HG03196 (cell line): Measurements from ENCODE around the gene HCAR2.
"Not testable (repeated sequence)": the region's sequence is repeated elsewhere in the genome, so short reads cannot be mapped to it uniquely, and the experiment has no call there.

Experiments
- ATAC-seq: cut with Tn5 transposase; IDR thresholded peaks from one replicate; pipeline ENCODE4 v1.9.1; 2021; ENCODE audit not compliant: unreplicated experiment

Gene HCAR2

DNA sequence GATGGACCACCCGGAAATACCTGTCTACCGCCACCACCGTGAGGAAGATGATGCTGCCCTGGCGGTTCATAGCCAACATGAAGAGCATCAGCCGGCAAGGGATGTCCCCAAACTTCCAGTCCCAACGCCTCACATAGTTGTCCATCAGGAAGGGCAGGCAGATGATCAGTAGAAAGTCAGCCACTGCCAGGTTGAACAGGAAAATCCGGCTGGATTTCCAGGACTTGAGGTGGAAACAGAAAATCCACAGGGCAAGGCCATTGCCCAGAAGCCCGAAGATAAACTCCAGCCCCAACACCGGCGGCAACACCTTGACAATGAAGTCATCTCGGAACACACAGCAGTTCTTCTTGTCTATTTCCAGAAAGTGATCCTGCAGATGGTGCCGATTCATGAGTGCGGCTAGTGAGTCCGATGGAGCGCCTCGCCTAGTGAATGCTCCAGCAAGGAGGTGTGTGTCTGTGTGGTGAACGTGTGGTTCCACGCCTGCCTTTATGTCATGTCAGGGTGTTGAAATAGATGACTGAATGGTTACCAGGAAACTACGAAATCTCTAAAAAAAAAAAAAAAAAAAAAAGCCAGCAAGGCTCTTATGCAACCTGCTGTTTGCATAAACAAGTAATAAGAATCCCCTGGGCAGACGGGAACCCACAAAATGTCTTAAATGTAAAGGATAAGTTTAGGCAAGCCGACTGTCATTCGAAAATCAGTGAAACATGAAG, at the start of gene HCAR2:
TSS of gene HCAR2 (minus strand) at position 468 of the 722 bp plus-strand sequence. CDS start at position 394, 74 bp downstream.
- not testable (repeated sequence) for ATAC-seq

DNA sequence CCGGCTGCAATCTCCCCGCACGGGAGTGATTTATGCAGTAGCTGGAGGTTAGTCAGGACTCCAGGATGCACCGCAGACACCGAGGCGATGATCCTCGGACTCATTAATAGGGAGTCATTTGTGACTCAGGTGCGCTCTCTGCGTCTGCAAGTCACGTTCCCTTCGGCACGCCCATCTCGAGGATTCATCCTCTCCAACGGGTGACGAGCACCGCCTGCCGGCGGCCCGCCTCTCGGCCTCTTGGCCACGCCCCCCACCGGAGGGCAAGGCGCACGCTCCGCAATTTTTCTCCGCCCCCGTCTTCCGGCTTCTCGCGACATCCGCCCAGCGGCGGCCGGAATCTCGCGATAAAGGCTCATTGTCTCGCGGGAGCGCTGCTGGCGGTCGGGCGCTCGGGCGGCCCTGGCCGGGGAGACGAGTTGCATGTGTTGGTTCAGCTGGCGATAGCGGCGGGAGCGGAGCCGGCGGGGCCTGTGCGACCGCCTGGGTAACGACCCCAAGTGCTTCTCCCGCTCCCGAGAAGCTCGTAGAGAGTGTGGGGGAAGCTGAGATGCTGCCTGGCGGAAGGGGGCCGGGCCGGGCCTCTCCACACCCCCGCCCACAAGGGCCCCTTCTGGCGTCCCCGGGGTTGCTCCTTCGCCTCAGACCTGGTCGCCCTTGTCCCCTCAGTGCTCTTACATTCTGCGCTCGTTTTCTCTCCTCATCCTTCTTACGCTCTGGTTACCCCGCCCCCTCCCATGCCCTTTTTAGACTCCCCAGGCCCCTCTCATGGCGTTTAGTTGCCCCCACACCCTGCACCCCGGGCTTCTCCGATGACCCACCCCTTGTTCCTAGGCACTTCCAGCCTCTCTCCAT, 49.5 kb upstream of the HCAR2 start, which contains the start of gene DENR:
TSS of gene DENR (plus strand) at position 361 of the 855 bp plus-strand sequence. CDS start 878 bp downstream, outside the sequence.
- ATAC-seq: peak; percentile 95

DNA sequence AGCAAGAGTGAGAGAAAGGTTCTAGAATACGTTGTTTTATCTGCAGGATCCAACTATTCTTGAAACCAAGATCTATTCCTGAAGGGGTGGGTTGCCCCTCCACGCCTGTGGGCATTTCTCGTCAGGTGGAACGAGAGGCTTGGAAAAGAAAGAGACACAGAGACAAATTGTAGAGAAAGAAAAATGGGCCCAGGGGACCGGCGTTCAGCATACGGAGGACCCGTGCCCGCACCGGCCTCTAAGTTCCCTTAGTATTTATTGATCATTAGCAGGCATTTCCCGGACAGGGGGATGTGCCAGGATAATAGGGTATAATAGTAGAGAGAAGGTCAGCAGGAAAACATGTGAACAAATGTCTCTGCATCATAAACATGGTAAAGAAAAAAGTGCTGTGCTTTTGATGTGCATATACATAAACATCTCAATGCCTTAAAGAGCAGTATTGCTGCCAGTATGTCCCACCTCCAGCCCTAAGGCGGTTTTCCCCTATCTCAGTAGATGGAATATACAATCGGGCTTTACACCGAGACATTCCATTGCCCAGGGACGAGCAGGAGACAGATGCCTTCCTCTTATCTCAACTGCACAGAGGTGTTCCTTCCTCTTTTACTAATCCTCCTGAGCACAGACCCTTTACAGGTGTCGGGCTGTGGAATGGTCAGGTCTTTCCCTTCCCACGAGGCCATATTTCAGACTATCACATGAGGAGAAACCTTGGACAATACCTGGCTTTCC, 47.8 kb upstream of the HCAR2 start:
- not testable (repeated sequence) for ATAC-seq

DNA sequence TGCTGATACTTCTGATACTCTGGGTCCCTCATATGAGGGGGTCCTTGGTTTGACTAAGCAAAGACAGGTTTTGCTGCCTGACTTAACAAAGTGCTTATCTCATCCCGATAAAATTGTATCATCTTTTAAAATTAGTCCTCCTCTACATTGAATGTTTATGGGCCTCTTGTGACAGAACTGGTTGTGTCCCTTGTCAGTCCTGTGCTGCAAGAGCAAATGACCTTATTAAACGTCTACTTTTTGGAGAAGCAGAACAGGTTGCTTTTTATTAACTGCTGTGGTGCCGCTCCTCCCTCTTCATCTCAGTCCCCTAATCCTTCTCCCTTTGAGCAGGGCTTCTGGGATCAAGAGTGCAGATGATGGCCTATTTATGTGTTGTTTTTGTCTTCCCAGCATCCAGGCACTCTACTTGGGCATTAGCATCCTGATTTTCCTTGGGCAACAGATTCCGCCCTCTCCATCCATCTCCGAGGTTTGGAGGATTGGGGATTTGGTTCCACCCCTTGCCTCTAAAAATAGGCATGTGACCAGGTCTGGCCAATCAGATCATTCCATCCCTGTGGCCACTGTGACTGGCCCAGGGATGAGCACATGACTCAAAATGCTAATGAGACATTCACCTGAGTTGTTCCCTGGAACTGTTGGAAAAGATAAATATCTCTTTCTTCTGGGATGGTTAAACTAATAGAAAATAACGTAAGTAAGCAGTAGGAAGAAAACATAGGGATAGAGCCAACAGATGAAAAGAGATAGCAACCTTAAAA, 46.6 kb upstream of the HCAR2 start:
- no peak for ATAC-seq

DNA sequence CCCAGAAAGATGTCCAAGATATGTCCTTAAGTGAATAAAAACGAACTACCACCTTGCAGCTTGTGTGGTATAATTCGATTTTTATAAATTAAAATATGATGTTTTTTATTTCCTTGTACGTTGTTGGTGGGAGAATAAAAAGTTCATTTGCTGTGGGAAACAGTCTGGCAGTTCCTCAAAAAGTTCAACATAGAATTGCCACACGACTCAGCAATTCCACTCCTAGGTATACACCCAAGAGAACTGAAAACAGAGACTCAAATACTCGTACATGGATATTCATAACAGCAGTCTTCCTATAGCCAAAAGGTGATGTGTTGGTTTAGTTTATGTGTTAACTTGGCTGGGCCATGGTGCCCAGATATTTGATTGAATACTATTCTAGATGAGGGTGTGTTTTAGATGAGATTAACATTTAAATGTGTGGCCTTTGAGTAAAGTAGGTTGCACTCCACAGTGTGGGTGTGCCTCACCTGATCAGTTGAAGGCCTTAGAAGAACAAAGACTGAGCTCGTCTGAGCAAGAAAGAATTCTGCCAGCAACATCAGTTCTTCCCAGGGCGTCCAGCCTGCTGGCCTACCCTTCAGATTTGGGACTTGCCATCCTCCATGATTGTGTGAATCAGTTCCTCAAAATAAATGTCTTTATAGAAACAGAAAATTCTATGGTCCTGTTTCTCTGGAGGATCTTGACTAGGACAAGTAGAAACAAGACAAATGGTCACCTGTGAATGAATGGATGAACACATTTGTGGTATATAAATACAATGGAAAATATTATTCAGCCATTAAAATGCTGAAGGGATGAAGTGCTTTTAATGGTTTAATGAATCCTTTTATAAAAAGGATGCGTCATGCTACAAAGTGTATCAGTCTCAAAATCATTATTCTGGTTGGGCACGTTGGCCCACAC, 44.3 kb upstream of the HCAR2 start:
- no peak for ATAC-seq

DNA sequence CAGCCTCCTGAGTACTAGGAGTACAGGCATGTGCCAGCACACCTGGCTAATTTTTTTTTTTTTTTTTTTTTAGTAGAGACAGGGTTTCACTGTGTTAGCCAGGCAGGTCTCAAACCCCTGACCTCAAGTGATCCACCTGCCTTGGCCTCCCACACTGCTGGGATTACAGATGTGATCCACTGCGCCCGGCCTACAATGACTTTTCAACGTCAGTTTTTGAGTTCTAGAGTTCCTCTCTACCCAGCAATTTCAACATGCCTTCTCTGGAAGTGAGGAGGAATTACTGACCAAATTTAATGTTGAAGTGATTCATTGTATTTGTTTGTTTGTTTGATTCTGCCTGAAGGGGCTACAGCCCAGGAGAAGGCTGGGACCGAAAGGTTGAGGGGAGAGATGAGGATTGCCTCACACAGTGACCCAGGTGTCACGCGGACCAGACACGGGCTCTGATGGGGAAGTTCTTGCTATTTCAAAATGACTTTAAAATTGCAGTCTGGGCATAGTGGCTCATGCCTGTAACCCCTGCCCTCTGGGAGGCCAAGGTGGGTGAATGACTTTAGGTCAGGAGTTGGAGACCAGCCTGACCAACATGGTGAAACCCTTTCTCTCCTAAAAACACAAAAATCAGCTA, 40.9 kb upstream of the HCAR2 start:
- no peak for ATAC-seq

- no peak for ATAC-seq
Measured at GRCh38 chr12:122740351-122740750, 37.2 kb upstream of the HCAR2 start.

- no peak for ATAC-seq
Measured at GRCh38 chr12:122738571-122738970, 35.4 kb upstream of the HCAR2 start.

DNA sequence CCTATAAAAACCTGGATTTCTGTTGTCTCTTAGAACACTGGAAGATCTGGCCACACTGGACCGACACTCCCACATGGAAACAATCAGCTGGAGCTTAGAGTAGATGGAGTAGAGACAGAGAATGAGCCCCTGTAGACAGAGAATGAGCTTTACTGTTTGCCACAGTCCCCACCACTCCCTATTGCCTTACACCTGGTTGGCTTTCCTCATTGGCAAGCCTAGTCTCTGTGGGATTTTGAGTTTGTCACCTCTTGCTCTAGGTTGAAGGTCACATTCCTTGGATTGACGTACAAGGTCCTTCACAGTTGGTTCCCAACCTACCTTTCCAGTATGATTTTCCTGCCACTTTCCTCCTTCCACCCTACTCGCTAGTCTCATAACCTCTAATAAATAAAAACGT, 29.5 kb upstream of the HCAR2 start:
- ATAC-seq: no peak

GRCh38 chr12:122732170-122732569, 29.0 kb upstream of the HCAR2 start:
- no peak for ATAC-seq

GRCh38 chr12:122730215-122731014, 27.3 kb upstream of the HCAR2 start, which contains the start of gene HCAR1:
TSS of gene HCAR1 (minus strand) at chr12:122730844. CDS start at chr12:122730339, 505 bp downstream.
- no peak for ATAC-seq

DNA sequence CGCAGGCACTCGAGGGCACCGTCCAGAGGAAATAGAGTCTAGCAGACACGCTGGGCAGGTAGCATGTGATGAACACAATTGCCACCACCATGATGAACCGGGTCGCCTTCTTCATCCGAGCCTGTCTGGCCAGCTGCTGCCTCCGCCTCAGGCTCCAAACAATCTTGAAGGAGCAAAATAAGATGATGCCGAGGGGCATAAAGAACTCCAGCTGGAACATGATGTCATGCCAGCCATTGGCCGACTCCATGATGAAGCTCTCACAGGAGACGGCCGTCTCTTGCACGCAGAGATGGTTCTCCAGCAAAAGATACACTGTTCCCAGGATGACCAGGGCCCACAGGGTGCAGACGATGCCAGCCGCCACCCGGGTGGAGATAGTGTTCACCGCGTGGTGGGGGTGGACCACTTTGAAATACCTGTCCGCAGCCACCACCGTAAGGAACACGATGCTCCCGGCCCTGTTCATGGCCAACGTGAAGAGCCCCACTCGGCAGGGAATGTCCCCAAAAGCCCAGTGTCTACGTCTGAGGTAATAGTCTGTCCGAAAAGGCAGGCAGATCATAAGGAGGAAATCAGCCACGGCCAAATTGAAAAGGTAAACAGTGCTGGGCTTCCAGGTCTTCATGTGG, 26.5 kb upstream of the HCAR2 start:
- ATAC-seq: no peak

- no peak for ATAC-seq
Measured at GRCh38 chr12:122726080-122726558, 23.0 kb upstream of the HCAR2 start.

DNA sequence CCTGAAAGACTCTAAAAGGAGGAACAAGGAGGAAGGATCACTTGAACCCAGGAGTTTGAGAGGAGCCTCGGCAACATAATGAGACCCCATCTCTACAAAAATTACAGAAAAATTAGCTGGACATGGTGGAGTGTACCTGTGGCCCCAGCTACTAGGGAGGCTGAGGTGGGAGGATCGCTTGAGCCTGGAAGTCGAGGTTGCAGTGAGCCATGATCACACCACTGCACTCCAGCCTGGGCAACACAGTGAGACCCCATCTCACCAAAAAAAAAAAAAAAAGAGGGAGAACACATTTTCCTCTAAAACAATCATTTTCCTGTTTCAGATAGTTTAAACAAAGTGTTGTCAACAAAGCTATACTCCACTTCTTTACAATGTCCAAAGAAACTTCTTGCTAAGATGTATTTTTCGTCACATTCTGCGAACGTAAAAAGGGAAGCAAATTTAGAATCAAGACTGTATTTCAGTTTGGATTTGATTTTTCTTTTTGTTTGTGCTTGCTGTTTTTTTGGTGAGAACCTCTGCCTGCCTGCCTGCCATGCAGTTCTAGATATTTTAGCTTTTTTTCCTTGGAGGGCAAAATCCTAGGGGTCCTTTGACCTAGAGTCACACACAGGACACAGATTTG, 22.4 kb upstream of the HCAR2 start:
- no peak for ATAC-seq

GRCh38 chr12:122724641-122725243, 21.6 kb upstream of the HCAR2 start:
- ATAC-seq: no peak

DNA sequence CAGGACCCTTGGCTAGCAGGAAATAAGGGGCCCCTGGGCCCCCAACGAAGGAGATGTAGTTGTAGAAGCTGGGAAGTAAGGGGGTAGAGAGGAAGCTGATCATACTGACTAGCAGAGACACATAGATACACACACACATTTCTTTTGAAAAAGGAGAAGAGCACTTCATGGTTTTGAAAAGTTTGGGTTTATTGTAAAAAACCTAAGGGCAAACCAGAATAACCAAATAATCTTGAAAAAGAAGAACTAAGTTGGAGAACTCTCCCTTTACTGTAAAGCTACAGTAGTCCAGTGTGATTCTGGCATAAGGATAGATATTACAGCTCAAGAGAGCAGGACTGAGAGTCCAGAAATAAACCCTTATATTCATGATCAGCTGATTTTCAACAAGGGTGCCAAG, 19.2 kb upstream of the HCAR2 start:
- ATAC-seq: no peak

DNA sequence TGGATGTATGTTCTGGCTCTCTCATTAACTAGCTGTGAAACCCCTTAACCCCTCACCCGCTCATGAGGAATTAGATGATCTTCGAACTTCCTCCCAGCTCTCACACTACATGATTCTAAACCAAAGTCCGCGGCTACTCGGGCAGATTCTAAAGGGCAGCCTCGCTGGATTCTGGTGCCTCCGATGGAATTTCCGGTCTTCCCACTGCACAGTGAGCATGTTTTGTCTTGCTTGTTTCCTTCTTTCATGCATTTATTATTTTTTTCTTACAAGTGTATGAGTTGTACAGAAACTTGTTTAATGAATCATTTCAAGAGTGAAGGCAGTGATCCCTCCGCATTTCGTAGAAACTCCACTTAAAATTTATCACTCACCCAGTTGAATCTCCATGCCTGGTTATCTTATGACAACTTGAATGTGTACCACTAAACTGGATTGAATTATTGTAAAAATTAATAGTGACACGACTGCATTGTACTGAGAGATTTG, 17.9 kb upstream of the HCAR2 start:
- no peak for ATAC-seq
